Colonic mucosa (tissue), 4 donors: ENCODE measurements around the gene RHBDL1. TPM values are rescaled to one million over a fixed set of nuclear protein-coding genes. Genes with fewer than 3 reads are reported as not detected.

Experiments used
- DNase-seq: peaks from one replicate; pipeline ENCODE4 v3.0.0-alpha.2; 2020
- H3K27ac ChIP-seq: fragments of 200-600 bp; one replicate; pipeline ENCODE4 v1.8.0; 2021
- H3K27me3 ChIP-seq: fragments of 200-600 bp; one replicate; pipeline ENCODE4 v1.8.0; 2021
- H3K36me3 ChIP-seq: fragments of 200-600 bp; one replicate; pipeline ENCODE4 v1.8.0; 2021
- H3K4me1 ChIP-seq: fragments of 200-600 bp; one replicate; pipeline ENCODE4 v1.8.0; 2021; ENCODE audit warnings: mild to moderate bottlenecking
- H3K4me3 ChIP-seq: fragments of 200-600 bp; one replicate; pipeline ENCODE4 v1.8.0; 2021
- H3K9ac ChIP-seq, 2 donors: one replicate each; pipeline ENCODE4 v1.7.0; 2013; ENCODE audit warnings: control low read depth in 2 of 2, low read depth in 2 of 2, low read length in 2 of 2
- H3K9me3 ChIP-seq: fragments of 200-600 bp; one replicate; pipeline ENCODE4 v1.8.0; 2021
- intact Hi-C: fragments of 100-400 bp; cut with DNase I; formaldehyde crosslinking; loops from one replicate; pipeline ENCODE4 v1.14.1; 2022
- total RNA-seq, 2 donors: library from RNA; stranded (reverse); fragmentation: NEBNext Ultra II Directional in 1 of 2; extraction: Animal tissue kit (Norgen Biotek cat#: 25700) in 1 of 2; gene quantifications; one replicate each; pipeline ENCODE4 v1.2.1, GENCODE V29; 2021
- TF ChIP-seq, protein P1 (sequence below): fragments of 200-600 bp; IDR thresholded peaks from one replicate; pipeline ENCODE4 v1.8.0; 2022; ENCODE audit warnings: antibody characterized with exemption, mild to moderate bottlenecking
- donor health status: healthy.
- donor health status: DM: no; HTN: no; CAD: no.
- donor health status: DM: no; HTN: no; CAD: no.

The RHBDL1 gene
- total RNA-seq, 2 donors from 2014 or later, result 4.0 to 5.7 TPM

- Histone ChIP-seq H3K4me1 (peaks cover 11% of the 10 kb centered on the region), H3K4me3 (no peak overlapping the region), H3K9me3 (no peaks in the 10 kb centered on the region), H3K9ac (no peak overlapping the region), H3K27me3 (no peaks in the 10 kb centered on the region), H3K36me3 (no peaks in the 10 kb centered on the region), H3K27ac (no peak overlapping the region)
- TF ChIP-seq, protein P1, sequence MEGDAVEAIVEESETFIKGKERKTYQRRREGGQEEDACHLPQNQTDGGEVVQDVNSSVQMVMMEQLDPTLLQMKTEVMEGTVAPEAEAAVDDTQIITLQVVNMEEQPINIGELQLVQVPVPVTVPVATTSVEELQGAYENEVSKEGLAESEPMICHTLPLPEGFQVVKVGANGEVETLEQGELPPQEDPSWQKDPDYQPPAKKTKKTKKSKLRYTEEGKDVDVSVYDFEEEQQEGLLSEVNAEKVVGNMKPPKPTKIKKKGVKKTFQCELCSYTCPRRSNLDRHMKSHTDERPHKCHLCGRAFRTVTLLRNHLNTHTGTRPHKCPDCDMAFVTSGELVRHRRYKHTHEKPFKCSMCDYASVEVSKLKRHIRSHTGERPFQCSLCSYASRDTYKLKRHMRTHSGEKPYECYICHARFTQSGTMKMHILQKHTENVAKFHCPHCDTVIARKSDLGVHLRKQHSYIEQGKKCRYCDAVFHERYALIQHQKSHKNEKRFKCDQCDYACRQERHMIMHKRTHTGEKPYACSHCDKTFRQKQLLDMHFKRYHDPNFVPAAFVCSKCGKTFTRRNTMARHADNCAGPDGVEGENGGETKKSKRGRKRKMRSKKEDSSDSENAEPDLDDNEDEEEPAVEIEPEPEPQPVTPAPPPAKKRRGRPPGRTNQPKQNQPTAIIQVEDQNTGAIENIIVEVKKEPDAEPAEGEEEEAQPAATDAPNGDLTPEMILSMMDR, result no peak
- intact Hi-C loops, result no loop called here
- DNase-seq, result no peak
These were observed 18.0 kb upstream of the RHBDL1 start for GRCh38 chr16:657487-657886.

DNA sequence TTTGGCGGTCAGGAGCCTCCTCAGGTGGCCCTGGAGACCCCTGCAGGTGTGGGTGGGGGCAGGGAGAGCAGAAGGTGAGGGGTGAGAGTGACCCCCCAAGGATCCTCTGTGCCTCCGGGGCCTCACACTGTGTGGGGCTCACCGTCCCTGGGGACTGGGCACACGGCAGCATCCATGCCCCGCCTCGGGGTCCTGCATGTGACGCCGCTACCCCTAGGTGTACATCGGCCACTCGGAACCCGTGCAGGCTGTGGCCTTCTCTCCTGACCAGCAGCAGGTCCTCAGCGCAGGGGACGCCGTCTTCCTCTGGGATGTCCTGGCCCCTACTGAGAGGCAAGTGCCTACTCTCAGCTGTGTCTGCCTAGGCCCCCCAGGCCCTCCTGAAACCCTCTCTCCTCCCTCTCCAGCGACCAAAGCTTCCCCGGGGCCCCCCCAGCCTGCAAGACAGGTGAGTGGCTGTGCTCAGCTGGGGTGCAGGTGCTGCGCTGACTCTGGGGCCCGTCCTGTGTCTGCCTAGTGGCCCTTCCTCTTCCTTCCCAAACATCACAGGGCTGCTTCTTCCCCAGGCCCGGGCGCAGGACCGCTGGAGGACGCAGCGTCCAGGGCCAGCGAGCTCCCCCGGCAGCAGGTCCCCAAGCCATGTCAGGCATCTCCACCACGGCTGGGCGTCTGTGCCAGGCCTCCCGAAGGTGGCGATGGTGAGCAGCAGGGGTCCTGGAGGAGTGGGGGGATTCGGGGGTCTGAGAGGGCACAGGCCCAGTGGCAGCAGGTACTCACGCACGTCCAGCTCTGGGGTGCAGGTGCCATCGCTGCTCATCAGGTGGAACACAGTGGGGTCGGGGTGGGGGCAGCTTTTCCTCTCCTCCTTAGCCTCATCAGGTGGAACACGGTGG, 16.5 kb upstream of the RHBDL1 start:
- Histone ChIP-seq H3K36me3 (no peaks in the 10 kb centered on the region), H3K9ac (no peak overlapping the region), H3K9me3 (no peaks in the 10 kb centered on the region), H3K27ac (no peak overlapping the region), H3K27me3 (no peaks in the 10 kb centered on the region), H3K4me1 (peaks cover 11% of the 10 kb centered on the region), H3K4me3 (no peak overlapping the region)
- no peak for DNase-seq
- TF ChIP-seq, protein P1, result no peak
- intact Hi-C loops, result no loop called here

- Histone ChIP-seq H3K9ac (no peak overlapping the region), H3K27me3 (no peaks in the 10 kb centered on the region), H3K4me1 (peaks cover 11% of the 10 kb centered on the region), H3K9me3 (no peaks in the 10 kb centered on the region), H3K27ac (no peak overlapping the region), H3K4me3 (no peak overlapping the region), H3K36me3 (no peaks in the 10 kb centered on the region)
- TF ChIP-seq, protein P1, result no peak
- DNase-seq, result no peak
- intact Hi-C loops, result no loop called here
These were observed 15.9 kb upstream of the RHBDL1 start for GRCh38 chr16:659618-660017.

DNA sequence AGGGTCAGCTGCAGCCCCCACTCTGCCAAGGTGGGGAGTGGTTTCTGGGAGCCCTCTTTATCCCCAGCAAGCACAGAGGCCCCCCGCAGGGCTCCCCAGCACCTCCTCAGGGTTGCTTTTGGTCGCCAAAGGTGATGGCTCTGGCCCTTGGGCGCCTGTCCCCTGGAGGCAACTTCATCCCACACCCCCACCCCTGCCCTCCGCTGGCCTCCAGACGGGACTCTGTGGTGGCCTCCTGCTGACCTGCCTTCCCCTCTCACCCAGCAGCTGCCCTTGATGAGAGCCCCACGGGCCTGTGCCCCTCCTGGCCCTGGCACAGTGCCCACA, 15.4 kb upstream of the RHBDL1 start:
- intact Hi-C loops, result no loop called here
- Histone ChIP-seq H3K36me3 (no peaks in the 10 kb centered on the region), H3K27me3 (no peaks in the 10 kb centered on the region), H3K9ac (no peak overlapping the region), H3K9me3 (no peaks in the 10 kb centered on the region), H3K4me3 (peak overlapping the region; percentile 16), H3K4me1 (peaks cover 11% of the 10 kb centered on the region), H3K27ac (peak overlapping the region; percentile 71)
- TF ChIP-seq, protein P1, result no peak
- no peak for DNase-seq

GRCh38 chr16:660459-661183, 14.8 kb upstream of the RHBDL1 start:
- Histone ChIP-seq H3K27ac (peak overlapping the region; percentile 71), H3K9ac (peak overlapping the region in 1 of 2 donors; percentile 58), H3K9me3 (no peaks in the 10 kb centered on the region), H3K27me3 (no peaks in the 10 kb centered on the region), H3K4me1 (peaks cover 11% of the 10 kb centered on the region), H3K36me3 (no peaks in the 10 kb centered on the region), H3K4me3 (peak overlapping the region; percentile 16)
- intact Hi-C loops, result no loop called here
- TF ChIP-seq, protein P1, result peak; percentile 44
- DNase-seq, result peak; percentile 92
